Body of pancreas (tissue), 4 donors: ENCODE measurements around the gene CENPB. TPM values are rescaled to one million over a fixed set of nuclear protein-coding genes. Genes with fewer than 3 reads are reported as not detected.

Experiments
- ATAC-seq: fragments of 150-250 bp; one replicate; pipeline ENCODE4 v1.9.1; 2016
- DNase-seq, 4 donors: peaks; one replicate each; pipeline ENCODE4 v3.0.0-alpha.2; 2019
- H3K27ac ChIP-seq, 4 donors: fragments of 200-600 bp; sonication (generic); 1 replicate in 3 of 4; 2 replicates in 1 of 4; pipeline versions ENCODE4 v1.5.1 to v1.6.1; 2016 to 2019; ENCODE audit warnings: mild to moderate bottlenecking in 1 of 4, mixed read lengths in 1 of 4, moderate library complexity in 1 of 4
- H3K27me3 ChIP-seq, 2 donors: fragments of 200-600 bp; sonication (generic); one replicate each; pipeline ENCODE4 v1.6.0; 2016; ENCODE audit warnings: mild to moderate bottlenecking in 1 of 2
- H3K36me3 ChIP-seq, 2 donors: fragments of 200-600 bp; sonication (generic); replicated peaks in 1 of 2; 2 replicates each; pipeline ENCODE4 v1.5.1; 2016; ENCODE audit warnings: low read depth in 2 of 2; ENCODE audit not compliant: insufficient read depth in 1 of 2
- H3K4me1 ChIP-seq: fragments of 200-600 bp; sonication (generic); one replicate; pipeline ENCODE4 v1.6.0; 2016
- H3K4me3 ChIP-seq, 2 donors: fragments of 200-600 bp; sonication (generic); 1 replicate in 1 of 2; 2 replicates in 1 of 2; pipeline ENCODE4 v1.5.1; 2016 to 2019
- H3K9me3 ChIP-seq, 3 donors: fragments of 200-600 bp; sonication (generic); 1 replicate in 2 of 3; 2 replicates in 1 of 3; pipeline ENCODE4 v1.5.1; 2016
- POLR2A ChIP-seq, 3 donors: fragments of 450-650 bp; IDR thresholded peaks; one replicate each; pipeline ENCODE4 v1.6.1; 2016; ENCODE audit warnings: antibody characterized with exemption in 3 of 3, mild to moderate bottlenecking in 2 of 3
- WGBS, 2 donors: methylation state at CpG; one replicate each; pipeline ENCODE4 v1.1.5; 2017; 5-methylcytosine and 5-hydroxymethylcytosine counted together
- intact Hi-C: fragments of 100-400 bp; cut with DNase I; formaldehyde crosslinking; loops from one replicate; pipeline ENCODE4 v1.15.1; 2023
- total RNA-seq, 2 donors: library from RNA; depleted of rRNA; stranded (reverse); fragments of >200 nt; gene quantifications; one replicate each; pipeline ENCODE4 v1.1.0, GENCODE V29; 2016
- TF ChIP-seq, protein P1 (sequence below), 7 experiments: fragments of 450-650 bp in 4 of 7; fragments of 200-600 bp in 3 of 7; sonication (generic) in 3 of 7; IDR thresholded peaks; one replicate each; pipeline ENCODE4 v1.5.1; 2016 to 2019; ENCODE audit warnings: antibody characterized with exemption in 7 of 7

Gene CENPB
- total RNA-seq, 2 donors from 2014 or later: 57.9 to 61.0 TPM

DNA sequence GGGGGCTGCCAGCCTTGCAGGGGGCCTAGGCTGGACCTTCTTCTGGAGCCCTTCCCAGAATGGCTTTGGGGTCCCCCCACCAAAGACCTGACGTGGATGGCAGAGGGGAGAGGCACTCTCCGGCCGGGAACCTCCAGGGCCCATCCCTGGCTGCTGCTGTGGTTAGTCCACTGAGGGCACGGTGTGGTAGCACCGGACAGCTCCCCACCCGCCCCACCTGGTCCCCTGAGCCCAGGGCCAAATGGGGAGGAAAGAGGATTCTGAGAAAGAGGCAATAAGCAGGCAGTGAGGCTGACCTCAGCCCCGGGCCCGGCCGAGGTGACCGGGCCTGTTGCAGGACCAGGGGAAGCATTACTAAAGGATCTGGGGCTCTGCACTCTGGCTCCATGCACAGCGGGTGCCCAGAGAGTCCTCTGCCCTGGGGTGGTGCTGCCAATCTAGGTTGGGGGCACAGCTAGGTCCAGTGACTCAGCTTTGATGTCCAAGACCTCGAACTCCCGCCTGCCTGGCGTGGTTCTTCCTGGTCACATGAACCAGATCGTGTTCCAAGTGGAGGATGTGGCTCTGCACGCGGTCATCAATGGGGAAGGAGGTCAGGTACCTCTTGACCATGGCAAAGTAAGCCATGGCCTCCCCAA, 2.2 kb downstream of the CENPB start:
- WGBS, 2 donors: 80 to 84% methylated on average over 9 to 17 of the region's 17 CpGs
- ATAC-seq (no peak), DNase-seq (no peak)
- Histone ChIP-seq H3K4me3 (no peak overlapping the region), H3K9me3 (no peaks in the 10 kb centered on the region), H3K4me1 (peaks cover 60% of the 10 kb centered on the region), H3K27ac (peak overlapping the region in 2 of 4 donors; percentile 69 to 85), H3K27me3 (no peaks in the 10 kb centered on the region), H3K36me3 (no peaks in the 10 kb centered on the region)
- intact Hi-C loops: loop anchor here (10.0 kb wide), 1 partner anchor 70 kb away; no protein-coding TSS in a partner anchor
- TF ChIP-seq, protein P1, sequence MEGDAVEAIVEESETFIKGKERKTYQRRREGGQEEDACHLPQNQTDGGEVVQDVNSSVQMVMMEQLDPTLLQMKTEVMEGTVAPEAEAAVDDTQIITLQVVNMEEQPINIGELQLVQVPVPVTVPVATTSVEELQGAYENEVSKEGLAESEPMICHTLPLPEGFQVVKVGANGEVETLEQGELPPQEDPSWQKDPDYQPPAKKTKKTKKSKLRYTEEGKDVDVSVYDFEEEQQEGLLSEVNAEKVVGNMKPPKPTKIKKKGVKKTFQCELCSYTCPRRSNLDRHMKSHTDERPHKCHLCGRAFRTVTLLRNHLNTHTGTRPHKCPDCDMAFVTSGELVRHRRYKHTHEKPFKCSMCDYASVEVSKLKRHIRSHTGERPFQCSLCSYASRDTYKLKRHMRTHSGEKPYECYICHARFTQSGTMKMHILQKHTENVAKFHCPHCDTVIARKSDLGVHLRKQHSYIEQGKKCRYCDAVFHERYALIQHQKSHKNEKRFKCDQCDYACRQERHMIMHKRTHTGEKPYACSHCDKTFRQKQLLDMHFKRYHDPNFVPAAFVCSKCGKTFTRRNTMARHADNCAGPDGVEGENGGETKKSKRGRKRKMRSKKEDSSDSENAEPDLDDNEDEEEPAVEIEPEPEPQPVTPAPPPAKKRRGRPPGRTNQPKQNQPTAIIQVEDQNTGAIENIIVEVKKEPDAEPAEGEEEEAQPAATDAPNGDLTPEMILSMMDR (IDR thresholded peaks at IDR 0.05): no peak
- TF ChIP-seq POLR2A (IDR thresholded peaks at IDR 0.05): no peak

DNA sequence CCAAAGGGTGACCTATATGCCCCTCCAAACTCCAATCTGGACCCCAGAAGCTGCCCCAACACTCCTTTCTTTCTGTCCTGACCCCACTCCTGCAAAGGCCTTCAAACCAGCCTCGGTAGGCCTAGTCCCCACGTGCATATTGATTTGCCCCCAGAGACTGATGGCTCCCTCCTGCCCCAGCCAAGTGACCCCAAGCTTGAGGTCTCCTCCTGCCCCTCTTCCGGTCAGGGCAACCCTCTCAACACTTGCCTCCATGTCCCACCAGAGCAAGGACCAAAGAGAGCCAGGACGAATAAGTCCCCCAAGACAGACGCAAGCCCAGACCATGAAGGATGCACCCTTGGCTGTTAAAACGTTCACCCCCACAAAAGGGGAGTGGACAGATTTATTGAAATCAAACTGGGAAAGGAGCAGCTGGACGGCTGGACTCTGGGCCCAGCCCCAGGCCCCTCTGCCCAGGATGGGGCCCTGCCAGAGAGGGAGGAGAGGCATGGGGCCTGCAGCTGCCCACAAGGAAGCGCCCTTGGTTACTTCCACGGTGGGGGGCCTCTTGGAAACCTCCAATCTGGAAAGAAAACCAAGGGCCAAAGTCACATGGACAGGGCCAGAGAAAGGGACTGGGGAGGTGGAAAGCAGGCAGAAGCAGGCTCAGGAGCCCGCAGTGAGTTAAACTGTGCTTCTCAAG, 2.9 kb downstream of the CENPB start:
- DNase-seq (no peak), ATAC-seq (no peak)
- intact Hi-C loops: loop anchor here (10.0 kb wide), 1 partner anchor 71 kb away; no protein-coding TSS in a partner anchor
- 65 to 66% methylated on average over 9 to 10 of the region's 10 CpGs for WGBS, 2 donors
- H3K27me3 ChIP-seq: no peaks in the 10 kb centered on the region
- H3K4me1 ChIP-seq: peaks cover 61% of the 10 kb centered on the region
- H3K9me3 ChIP-seq: no peaks in the 10 kb centered on the region
- peak overlapping the region in 3 of 4 donors; percentile 3 to 69 (median 22) for H3K27ac ChIP-seq
- no peak overlapping the region for H3K4me3 ChIP-seq
- TF ChIP-seq POLR2A (IDR thresholded peaks at IDR 0.05): no peak
- TF ChIP-seq, protein P1 (IDR thresholded peaks at IDR 0.05): no peak
- H3K36me3 ChIP-seq: no peaks in the 10 kb centered on the region

DNA sequence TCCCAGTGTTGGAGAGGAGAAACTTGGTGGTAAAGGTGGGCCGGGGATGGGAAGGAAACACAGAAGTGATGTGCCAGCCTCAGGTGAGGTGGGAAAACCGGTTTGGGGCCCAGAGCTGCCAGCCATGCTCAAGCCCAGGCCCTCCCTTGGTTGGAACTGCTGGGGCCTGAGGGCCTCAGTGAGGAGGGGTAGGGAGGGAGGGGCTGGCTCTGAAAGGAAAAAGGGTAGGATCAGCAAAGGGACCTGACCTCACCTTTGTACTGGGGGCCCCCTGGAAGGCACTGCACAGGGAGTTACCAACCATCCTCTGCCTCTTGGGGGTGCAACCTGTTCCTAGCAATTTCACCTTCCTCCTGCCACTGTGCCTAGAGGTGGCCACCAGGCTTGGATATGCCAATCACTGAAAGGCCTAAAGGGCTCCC, 3.5 kb downstream of the CENPB start:
- WGBS, 2 donors: 30 to 41% methylated on average over 2 of the region's 2 CpGs
- H3K4me3 ChIP-seq: no peak overlapping the region
- no peaks in the 10 kb centered on the region for H3K27me3 ChIP-seq
- no peaks in the 10 kb centered on the region for H3K36me3 ChIP-seq
- H3K9me3 ChIP-seq: no peaks in the 10 kb centered on the region
- ATAC-seq: no peak
- TF ChIP-seq, protein P1 (IDR thresholded peaks at IDR 0.05): no peak
- TF ChIP-seq POLR2A (IDR thresholded peaks at IDR 0.05): no peak
- peak overlapping the region in 3 of 4 donors; percentile 3 to 69 (median 22) for H3K27ac ChIP-seq
- peak in 1 of 4 donors; percentile 37 for DNase-seq
- H3K4me1 ChIP-seq: peaks cover 66% of the 10 kb centered on the region
- intact Hi-C loops: loop anchor here (10.0 kb wide), 1 partner anchor 72 kb away; no protein-coding TSS in a partner anchor

DNA sequence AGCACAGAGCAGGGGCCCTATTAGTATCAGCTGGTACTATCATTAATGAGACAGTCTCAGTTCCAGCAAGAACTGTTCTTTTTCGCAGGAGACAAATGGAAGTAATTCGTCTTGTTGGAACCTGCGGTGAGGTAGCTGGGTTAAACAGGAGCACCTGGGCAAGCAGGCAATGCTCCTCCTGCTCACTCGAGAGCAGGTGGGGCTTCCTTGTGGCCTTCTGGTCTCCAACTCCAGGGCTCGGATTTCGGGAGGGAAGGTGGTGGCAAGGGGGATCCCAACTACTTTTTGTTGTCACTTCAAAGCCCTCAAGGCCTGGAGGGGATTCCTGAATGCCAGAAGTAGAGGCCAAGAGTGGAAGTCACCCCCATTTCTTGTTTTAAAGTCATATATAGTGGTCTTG, 3.9 kb downstream of the CENPB start:
- intact Hi-C loops: loop anchor here (10.0 kb wide), 1 partner anchor 72 kb away; no protein-coding TSS in a partner anchor
- Histone ChIP-seq H3K4me1 (peaks cover 70% of the 10 kb centered on the region), H3K4me3 (no peak overlapping the region), H3K27ac (peak overlapping the region in 2 of 4 donors; percentile 22 to 69), H3K36me3 (no peaks in the 10 kb centered on the region), H3K9me3 (no peaks in the 10 kb centered on the region), H3K27me3 (no peaks in the 10 kb centered on the region)
- DNase-seq (no peak), ATAC-seq (no peak)
- no peak for TF ChIP-seq POLR2A (IDR thresholded peaks at IDR 0.05)
- TF ChIP-seq, protein P1 (IDR thresholded peaks at IDR 0.05): no peak
- 75% methylated on average over 6 of the region's 6 CpGs for WGBS, 2 donors
